Occipital lobe (tissue), 2 donors: ENCODE data around the gene CXCL6. TPM values are rescaled to one million over a fixed set of nuclear protein-coding genes. Genes with fewer than 3 reads are reported as not detected.

ENCODE experiments used
- DNase-seq: peaks from one replicate; lab custom pipeline; 2025; lab: John Stamatoyannopoulos, UW
- total RNA-seq: library from RNA; depleted of rRNA; stranded (reverse); fragments of >200 nt; gene quantifications from one replicate; pipeline ENCODE4 v1.2.3, GENCODE V29; 2014

Gene CXCL6
- total RNA-seq, 1 donor from 2014 or later, result 0.62 TPM

GRCh38 chr4:73867783-73868182, 31.3 kb downstream of the CXCL6 start:
- no peak for DNase-seq

- DNase-seq, result no peak
These were observed 32.0 kb downstream of the CXCL6 start for GRCh38 chr4:73868206-73869129.

GRCh38 chr4:73869130-73870055, 32.9 kb downstream of the CXCL6 start, which contains the start of gene CXCL1:
Gene CXCL1 (plus strand): TSS chr4:73869393. CDS start chr4:73869471, 78 bp downstream.
- no peak for DNase-seq

GRCh38 chr4:73870260-73870659, 33.8 kb downstream of the CXCL6 start:
- no peak for DNase-seq

- no peak for DNase-seq
These were observed 34.3 kb downstream of the CXCL6 start for GRCh38 chr4:73870768-73871167.

GRCh38 chr4:73871511-73872310, 35.2 kb downstream of the CXCL6 start:
- DNase-seq, result no peak

GRCh38 chr4:73872316-73873108, 36.0 kb downstream of the CXCL6 start:
- no peak for DNase-seq

- DNase-seq, result no peak
These were observed 37.9 kb downstream of the CXCL6 start for GRCh38 chr4:73874386-73874785.

GRCh38 chr4:73875401-73875800, 38.9 kb downstream of the CXCL6 start:
- DNase-seq, result no peak

- no peak for DNase-seq
These were observed 46.8 kb downstream of the CXCL6 start for GRCh38 chr4:73883306-73883705.

- no peak for DNase-seq
These were observed 49.2 kb downstream of the CXCL6 start for GRCh38 chr4:73885574-73886267.

Other genes with a start within 250 kb of the CXCL6 start
- 0.31 TPM for gene RASSF6, start 216.2 kb upstream of the CXCL6 start, total RNA-seq
- 5.1 TPM for gene CXCL8, start 96.1 kb upstream of the CXCL6 start, total RNA-seq
- gene PF4V1, start 16.6 kb downstream of the CXCL6 start, total RNA-seq, result 2.5 TPM
- 2.0 TPM for gene CXCL1, start 32.7 kb downstream of the CXCL6 start, total RNA-seq
- not detected for gene PF4, start 145.3 kb downstream of the CXCL6 start, total RNA-seq
- 5.9 TPM for gene PPBP, start 151.5 kb downstream of the CXCL6 start, total RNA-seq
- gene CXCL5, start 162.0 kb downstream of the CXCL6 start, total RNA-seq, result 0.16 TPM
- gene CXCL3, start 202.0 kb downstream of the CXCL6 start, total RNA-seq, result 1.2 TPM